Kidney epithelial cell (primary cell): ENCODE results near the gene CELF2. TPM values are rescaled to one million over a fixed set of nuclear protein-coding genes. Genes with fewer than 3 reads are reported as not detected.

ENCODE experiments used
- DNase-seq: peaks from one replicate; pipeline ENCODE4 v3.0.0-alpha.2; 2010; ENCODE audit warnings: low read depth
- H3K27me3 ChIP-seq: 2 replicates; pipeline ENCODE4 v1.6.0; 2011; ENCODE audit warnings: low read length; ENCODE audit not compliant: control insufficient read depth, insufficient read depth
- H3K36me3 ChIP-seq: 2 replicates; pipeline ENCODE4 v1.5.1; 2011; ENCODE audit warnings: low read length; ENCODE audit not compliant: control insufficient read depth, insufficient read depth
- H3K4me3 ChIP-seq: 2 replicates; pipeline ENCODE4 v1.5.1; 2011; ENCODE audit warnings: low read depth, mild to moderate bottlenecking, control low read depth, low read length
- CTCF ChIP-seq: IDR thresholded peaks from 2 replicates; pipeline ENCODE4 v1.5.1; 2011; ENCODE audit warnings: mild to moderate bottlenecking, moderate library complexity, low read length, control low read depth, inconsistent platforms; ENCODE audit not compliant: insufficient read depth, poor library complexity, severe bottlenecking
- total RNA-seq: library from RNA; depleted of rRNA; stranded (reverse); fragments of >200 nt; gene quantifications from 2 replicates; pipeline ENCODE4 v1.2.3, GENCODE V29; 2015

The CELF2 gene
- total RNA-seq, 1 donor from 2014 or later, result 15.2 TPM

GRCh38 chr10:11206676-11207559 lies 189.2 kb downstream of the CELF2 start:
- H3K27me3 ChIP-seq, result no peaks in the 10 kb centered on the region
- no peak for TF ChIP-seq CTCF
- no peak for DNase-seq
- H3K36me3 ChIP-seq, result no peaks in the 10 kb centered on the region
- H3K4me3 ChIP-seq, result no peak overlapping the region

GRCh38 chr10:11207560-11207844 lies 189.8 kb downstream of the CELF2 start:
- no peaks in the 10 kb centered on the region for H3K36me3 ChIP-seq
- no peak overlapping the region for H3K4me3 ChIP-seq
- H3K27me3 ChIP-seq, result no peaks in the 10 kb centered on the region
- DNase-seq, result no peak
- no peak for TF ChIP-seq CTCF

- TF ChIP-seq CTCF, result no peak
- no peak overlapping the region for H3K4me3 ChIP-seq
- no peak for DNase-seq
- H3K27me3 ChIP-seq, result no peaks in the 10 kb centered on the region
- H3K36me3 ChIP-seq, result no peaks in the 10 kb centered on the region
These were observed 190.6 kb downstream of the CELF2 start for GRCh38 chr10:11208243-11208642.

- H3K36me3 ChIP-seq, result no peaks in the 10 kb centered on the region
- DNase-seq, result no peak
- no peak overlapping the region for H3K4me3 ChIP-seq
- H3K27me3 ChIP-seq, result no peaks in the 10 kb centered on the region
- no peak for TF ChIP-seq CTCF
These were observed 191.5 kb downstream of the CELF2 start for GRCh38 chr10:11208908-11209829.

GRCh38 chr10:11209830-11210181 lies 192.1 kb downstream of the CELF2 start:
- no peak for DNase-seq
- Histone ChIP-seq H3K27me3 (no peaks in the 10 kb centered on the region), H3K4me3 (no peak overlapping the region), H3K36me3 (no peaks in the 10 kb centered on the region)
- TF ChIP-seq CTCF, result no peak
